HuH-7 (cell line): ENCODE measurements around the gene IL19.
"Not testable (repeated sequence)": the region's sequence is repeated elsewhere in the genome, so short reads cannot be mapped to it uniquely, and the experiment has no call there.

Source experiments
- DNase-seq: peaks from one replicate; pipeline ENCODE4 v3.0.0; 2011; ENCODE audit warnings: low spot score

IL19 gene

DNA sequence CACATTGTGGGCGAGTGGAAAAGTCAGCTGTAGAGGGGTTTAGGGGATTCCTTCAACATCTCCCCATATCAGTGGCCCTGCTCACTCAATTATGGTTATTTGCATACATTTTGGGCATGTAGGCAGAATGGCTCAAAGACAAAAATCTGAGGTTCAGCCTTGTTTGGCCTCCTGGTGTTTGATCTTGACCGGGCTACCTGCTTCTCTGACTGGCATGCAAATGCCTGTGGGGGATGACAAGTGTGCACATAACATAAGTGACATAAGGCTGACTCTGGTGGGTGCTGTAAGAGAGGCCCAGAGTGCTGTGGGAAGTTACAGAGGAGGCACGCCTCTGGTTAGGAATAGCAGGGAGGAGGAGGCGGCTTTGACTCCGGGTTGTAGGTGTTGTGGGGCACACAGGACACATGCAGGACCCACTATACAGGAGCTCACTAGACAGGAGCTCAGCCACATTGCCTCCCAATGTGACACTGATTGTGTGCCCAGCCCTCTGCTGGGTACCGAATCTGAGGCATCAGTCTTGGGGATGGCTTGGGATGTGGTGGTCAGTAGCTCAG is 29.4 kb upstream of the IL19 start:
- DNase-seq, result no peak

- DNase-seq, result no peak
These were observed 27.7 kb upstream of the IL19 start for GRCh38 chr1:206742719-206743383.

GRCh38 chr1:206744683-206745082 is 25.9 kb upstream of the IL19 start:
- no peak for DNase-seq

DNA sequence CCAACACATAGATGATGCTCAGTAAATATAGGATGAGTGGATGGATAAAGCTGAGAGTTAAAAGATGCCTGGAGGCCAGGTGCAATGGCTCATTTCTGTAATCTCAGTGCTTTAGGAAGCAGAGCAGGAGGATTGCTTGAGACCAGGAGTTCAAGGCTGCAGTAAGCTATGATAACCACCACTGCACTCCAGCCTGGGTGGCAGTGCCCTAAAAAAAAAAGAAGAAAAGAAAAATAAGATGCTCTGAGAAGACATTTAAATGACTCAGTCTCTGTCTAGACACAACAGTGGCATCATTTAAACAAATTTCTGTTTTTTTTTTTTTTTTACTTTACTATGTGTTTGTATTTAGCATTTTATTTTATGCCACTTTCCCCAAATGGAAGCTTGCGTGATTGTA is 25.3 kb upstream of the IL19 start:
- no peak for DNase-seq

DNA sequence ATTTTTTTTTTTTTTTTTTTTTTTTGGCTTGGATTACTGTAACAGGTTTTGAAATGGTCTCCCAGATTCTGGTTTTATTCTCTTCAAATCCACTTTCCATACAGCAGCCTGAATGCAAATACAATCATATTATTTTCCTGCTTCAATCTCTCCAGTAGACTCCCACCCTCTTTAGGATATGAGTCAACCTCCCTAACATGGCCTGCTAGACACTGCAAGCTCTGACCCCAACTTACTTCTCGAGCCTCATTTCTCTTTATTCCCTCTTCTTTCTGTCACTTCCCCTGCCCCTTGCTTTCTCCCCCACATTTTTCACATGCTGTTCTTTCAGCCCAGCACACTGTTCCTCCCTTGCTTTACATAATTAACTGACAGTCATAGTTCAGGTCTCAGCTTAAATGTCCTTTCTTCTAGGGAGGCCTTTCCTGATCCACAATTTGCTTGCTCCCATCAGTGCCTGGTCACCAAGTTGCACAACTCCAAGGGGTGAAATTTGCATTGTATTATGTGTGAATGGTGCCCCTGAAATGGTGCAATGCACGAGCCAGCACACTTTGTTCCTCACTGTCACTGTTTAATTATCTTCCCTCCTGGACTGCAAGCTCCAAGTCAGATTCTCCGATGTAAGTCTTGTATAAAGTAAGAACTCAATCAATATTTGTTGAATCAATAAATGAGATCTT is 22.1 kb upstream of the IL19 start:
- no peak for DNase-seq

- no peak for DNase-seq
These were observed 18.7 kb upstream of the IL19 start for GRCh38 chr1:206751891-206752290.

- DNase-seq, result no peak
These were observed 18.1 kb upstream of the IL19 start for GRCh38 chr1:206752481-206752880.

DNA sequence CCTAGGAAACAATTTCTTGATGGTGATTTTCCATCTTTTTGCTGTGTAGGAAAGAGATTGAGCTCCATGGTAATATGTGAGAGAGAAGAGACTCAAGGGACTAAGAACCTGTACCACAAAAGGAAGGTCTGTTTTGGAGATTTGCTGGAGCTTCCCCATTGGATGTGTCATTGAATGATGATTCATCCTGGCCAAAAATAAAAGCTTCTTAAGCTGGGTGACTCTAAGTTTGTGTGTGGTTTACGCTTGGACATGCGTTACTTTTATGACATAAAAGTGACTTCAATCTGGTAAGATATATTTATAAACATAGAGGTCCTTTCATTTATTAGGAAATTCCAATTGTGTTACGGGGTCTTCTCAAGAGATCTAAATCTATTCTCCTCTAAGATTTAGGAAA is 17.4 kb upstream of the IL19 start:
- DNase-seq, result no peak

DNA sequence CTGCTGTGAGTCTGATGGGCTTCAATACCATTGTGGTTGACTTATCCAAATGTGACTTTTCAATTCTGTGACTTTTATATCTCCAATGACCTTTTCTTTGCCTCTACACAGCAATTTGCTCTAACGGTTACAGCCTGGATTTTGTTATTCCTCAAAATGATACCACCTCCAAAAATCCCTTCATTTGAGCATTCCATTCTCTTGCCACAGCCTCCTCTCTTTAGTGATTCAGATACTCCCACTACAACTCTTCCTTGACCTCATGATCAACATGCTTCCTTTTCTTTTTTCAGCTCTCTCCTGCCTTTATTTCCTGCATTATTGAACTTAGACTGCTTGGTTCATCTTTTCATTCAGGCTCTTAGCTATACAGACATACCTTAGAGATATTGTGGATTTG is 16.6 kb upstream of the IL19 start:
- DNase-seq, result no peak

DNA sequence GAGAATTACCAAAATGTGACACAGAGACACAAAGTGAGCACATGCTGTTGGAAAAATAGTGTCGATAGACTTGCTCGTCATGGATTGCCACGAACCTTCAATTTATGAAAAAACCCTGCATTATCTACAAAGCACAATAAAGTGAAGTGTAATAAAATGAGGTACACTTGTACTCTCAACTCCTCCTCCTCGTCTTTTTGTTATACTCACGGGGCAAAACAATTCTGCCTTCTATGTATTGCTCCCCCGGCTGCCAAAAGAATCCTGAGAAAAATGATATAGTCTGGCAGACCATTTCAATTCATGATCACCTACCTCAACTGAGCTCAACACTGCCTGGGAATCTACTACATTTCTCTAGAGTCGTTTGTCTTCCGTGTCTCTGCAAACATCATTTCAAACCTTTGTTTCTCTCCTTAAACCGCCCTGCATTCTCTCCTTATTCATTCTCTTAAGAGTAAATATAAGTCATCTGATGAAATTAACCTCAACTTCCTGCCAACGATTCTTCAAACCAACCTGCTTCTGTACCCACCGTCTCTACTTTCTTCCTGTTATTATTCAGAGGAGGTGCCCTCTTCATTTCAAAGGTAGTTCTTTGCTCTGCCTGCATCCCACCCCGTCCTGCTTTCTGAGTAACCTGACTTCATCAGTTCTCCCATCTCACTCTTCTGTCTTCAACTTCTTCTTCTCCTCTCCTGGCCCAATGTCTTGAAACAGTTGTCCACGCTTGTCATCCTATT is 12.9 kb upstream of the IL19 start:
- DNase-seq, result no peak

GRCh38 chr1:206760590-206760989 is 10.0 kb upstream of the IL19 start:
- DNase-seq, result no peak

- DNase-seq, result no peak
These were observed 9.3 kb upstream of the IL19 start for GRCh38 chr1:206761159-206761768.

- DNase-seq, result not testable (repeated sequence)
These were observed 7.7 kb upstream of the IL19 start for GRCh38 chr1:206762741-206763364.

- not testable (repeated sequence) for DNase-seq
These were observed 4.8 kb upstream of the IL19 start for GRCh38 chr1:206765771-206766170.

DNA sequence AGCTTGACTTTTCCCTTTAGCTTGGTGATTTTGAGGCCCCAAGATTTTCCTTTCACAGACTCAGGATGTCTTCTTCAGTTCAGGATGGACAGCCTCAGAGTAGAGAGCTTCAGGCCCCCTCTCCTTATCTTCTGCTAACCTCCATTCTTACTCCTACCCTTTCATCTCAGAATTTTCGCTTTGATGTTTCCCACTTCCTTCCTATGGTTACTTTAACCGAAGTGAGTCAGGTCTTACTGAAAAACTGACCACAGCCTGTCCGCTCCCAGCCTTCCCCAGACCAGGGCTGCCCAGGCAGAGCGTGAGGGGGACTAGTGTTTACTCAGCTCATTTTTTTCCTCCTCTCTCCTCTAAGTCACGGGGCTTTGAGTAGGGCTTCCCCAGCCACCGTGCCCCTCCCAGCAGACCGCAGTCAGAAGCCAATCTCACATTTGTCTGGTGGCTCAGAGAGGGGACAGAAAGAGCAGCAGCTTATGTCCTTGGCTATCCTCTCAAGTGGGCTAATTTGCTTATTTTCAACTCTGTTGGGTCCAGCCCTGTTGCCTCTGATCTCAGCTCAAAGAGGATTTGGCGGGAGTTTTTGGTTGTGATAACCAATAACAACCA is 4.2 kb upstream of the IL19 start:
- no peak for DNase-seq

DNA sequence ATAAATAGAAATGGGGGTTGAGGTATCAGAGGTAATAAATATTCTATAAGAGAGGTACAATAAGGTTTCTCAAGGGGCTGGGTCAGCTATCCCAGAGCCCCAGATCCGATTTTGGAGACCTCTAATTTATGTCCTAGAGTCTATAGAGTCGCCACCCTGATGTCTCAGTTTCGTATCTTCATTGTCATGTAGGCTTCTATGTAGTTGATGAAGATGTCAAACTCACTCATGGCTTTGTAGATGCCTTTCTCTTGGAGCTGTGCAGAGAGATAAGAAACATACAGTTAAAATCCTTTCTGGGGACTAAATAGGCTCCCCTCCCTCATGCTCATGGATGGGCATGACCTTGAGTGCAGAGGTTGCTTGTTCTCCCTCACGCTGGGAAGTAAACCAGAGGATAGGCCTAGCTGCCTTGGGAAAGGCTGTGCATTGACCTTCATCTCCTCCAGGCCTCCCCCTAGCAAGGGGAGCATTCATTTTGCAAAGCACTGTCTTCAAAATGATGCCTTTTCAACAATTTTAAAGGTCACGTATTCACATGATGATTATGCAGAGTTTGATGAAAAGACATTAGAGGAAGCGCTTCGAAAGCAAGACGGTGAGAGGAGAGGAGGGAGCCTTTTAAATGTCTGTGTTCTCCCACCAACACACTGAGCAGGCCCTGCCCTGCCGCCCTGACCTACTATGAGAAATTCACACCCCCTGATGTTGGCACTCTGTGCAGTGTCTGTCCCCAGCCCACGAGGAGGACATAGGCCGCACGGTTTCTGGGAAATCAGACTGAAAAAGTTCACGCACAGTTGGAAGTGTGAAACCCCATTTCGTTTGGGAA is 1.9 kb upstream of the IL19 start:
- DNase-seq, result no peak

DNA sequence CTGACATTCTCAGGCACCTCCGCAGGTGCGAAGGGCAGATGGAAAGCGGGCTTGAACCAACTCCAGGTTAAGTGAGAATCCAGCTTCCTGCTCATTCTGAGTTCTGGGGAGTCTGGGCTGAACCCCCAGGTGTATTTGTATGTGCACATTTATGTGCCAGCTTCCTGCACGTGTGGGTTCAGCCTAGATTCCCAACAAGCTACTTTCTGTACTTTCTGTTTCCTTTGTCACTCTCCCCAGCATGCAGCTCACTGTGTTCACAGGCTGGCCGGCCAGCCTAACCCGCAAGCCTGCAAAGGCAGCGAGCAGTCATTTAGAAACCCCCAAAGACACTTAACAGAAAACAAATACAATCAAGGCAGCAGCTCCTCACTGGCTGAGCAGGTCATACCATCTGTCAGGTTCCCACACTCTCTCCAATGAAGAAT is 1.3 kb upstream of the IL19 start:
- DNase-seq, result no peak

DNA sequence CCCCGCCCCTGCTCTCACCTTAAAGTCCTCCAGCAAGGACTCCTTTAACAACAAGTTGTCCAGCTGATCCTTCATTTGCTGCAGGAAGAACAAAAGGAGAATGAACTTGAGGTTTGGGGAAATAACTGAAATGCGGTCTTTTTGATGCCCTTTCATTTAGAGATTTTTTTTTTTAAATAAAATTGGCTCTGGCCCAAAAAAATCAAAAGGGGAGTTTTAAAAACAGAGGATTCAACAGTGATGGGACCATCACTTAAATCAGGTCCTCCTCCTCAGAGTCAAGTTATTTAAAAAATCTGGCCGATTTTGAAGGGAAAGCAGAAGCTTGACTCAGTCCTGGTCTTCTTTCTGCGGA is 742 bp downstream of the IL19 start:
- no peak for DNase-seq

DNA sequence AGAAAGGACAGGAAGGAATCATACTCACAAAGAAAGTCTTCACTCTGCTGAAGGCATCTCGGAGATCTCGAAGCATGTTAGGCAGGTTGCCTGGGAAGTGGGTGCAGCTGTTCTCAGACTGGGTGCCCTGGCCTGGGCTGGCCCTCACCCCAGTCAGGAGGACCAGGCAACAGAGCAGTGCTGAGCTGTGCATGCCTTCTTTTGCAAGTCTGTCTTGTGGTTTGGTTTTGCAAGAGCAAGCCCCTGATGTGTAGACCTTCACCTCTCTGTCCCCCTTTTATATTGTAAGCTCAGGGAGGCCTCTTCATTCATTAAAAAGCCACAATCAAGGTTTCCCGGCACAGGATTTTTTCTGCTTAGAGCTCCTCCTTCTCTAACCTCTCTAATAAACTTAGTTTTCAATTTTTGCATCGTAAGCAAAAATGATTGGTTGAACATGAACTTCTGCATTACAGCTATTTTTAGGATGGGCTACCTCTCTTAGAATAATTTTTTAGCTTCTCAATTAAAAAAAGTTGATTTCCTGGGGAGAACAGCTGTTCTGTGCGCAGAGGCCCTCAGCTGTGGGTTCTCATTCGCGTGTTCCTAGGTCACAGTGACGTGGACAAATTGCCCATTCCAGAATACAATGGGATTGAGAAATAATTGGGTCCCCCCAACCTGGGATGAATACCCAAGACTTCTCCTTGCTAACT is 1.8 kb downstream of the IL19 start, which contains the start of gene IL10:
Gene IL10, minus strand, starts transcription at position 252 of the 695 bp plus-strand sequence. Its CDS starts 59 bp downstream, at position 193.
- no peak for DNase-seq

DNA sequence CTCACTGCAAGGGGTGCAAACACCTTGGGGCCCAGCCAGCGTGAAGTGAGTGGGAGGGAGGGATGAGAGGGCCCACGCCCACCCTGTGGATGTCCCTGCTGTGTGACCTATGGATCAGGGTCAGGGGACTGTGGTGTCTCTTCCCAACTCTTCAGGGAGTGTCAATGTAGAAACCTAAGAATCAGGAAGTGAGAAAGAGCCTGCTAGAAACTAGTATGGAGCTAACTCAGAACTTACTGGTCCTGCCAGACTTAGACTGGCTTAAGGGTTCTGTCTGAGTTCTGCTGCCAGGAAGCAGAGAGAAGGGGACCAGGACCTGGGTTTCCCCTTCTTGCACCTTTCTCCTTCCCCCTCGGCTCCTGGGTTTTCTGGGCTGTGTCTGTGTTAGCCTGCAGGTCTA is 3.5 kb downstream of the IL19 start:
- no peak for DNase-seq
